ENCODE measurements around the gene LRRC7. TPM values are rescaled to one million over a fixed set of nuclear protein-coding genes. Genes with fewer than 3 reads are reported as not detected.

LRRC7 gene
- total and polyA plus RNA-seq, 5 donors from 2014 or later: 0.07 to 0.15 (median 0.15) TPM; not detected in 2

- Histone ChIP-seq H3K4me1 (ENCODE audit: control insufficient read depth, insufficient read depth, low read length, poor library complexity, severe bottlenecking) (no peaks in the 10 kb centered on the region), H3K27me3 (ENCODE audit: control insufficient read depth, insufficient read depth, low read length) (no peaks in the 10 kb centered on the region), H3K27ac (ENCODE audit: insufficient read depth, low read length, poor library complexity, severe bottlenecking) (no peak overlapping the region), H3K36me3 (ENCODE audit: control insufficient read depth, insufficient read depth, low read length) (no peaks in the 10 kb centered on the region), H3K9me3 (ENCODE audit: control insufficient read depth in 2 of 2, low read length in 2 of 2) (no peaks in the 10 kb centered on the region), H3K4me3 (ENCODE audit: low read depth, low read length) (no peak overlapping the region)
- Mint-ChIP-seq H3K4me3 (no peak overlapping the region), H3K27me3 (no peaks in the 10 kb centered on the region), H3K4me1 (no peaks in the 10 kb centered on the region), H3K9me3 (peaks cover 0 to 8% (median 2%) of the 10 kb centered on the region in 7 donors), H3K27ac (no peak overlapping the region), H3K36me3 (no peaks in the 10 kb centered on the region)
- no peak for DNase-seq
- ATAC-seq (ENCODE audit: low read depth in 2 of 2): no peak
Measured at GRCh38 chr1:69835955-69836354, 268.2 kb downstream of the LRRC7 start.

- Mint-ChIP-seq H3K27ac (no peak overlapping the region), H3K36me3 (no peaks in the 10 kb centered on the region), H3K9me3 (peaks cover 0 to 9% (median 1%) of the 10 kb centered on the region in 7 donors), H3K27me3 (no peaks in the 10 kb centered on the region), H3K4me1 (no peaks in the 10 kb centered on the region), H3K4me3 (no peak overlapping the region)
- Histone ChIP-seq H3K27me3 (ENCODE audit: control insufficient read depth, insufficient read depth, low read length) (no peaks in the 10 kb centered on the region), H3K9me3 (ENCODE audit: control insufficient read depth in 2 of 2, low read length in 2 of 2) (no peaks in the 10 kb centered on the region), H3K4me1 (ENCODE audit: control insufficient read depth, insufficient read depth, low read length, poor library complexity, severe bottlenecking) (no peaks in the 10 kb centered on the region), H3K36me3 (ENCODE audit: control insufficient read depth, insufficient read depth, low read length) (no peaks in the 10 kb centered on the region), H3K27ac (ENCODE audit: insufficient read depth, low read length, poor library complexity, severe bottlenecking) (no peak overlapping the region), H3K4me3 (ENCODE audit: low read depth, low read length) (no peak overlapping the region)
- DNase-seq (no peak), ATAC-seq (ENCODE audit: low read depth in 2 of 2) (no peak)
Measured at GRCh38 chr1:69836971-69837636, 269.4 kb downstream of the LRRC7 start.

- no peaks in the 10 kb centered on the region for H3K27me3 Mint-ChIP-seq
- DNase-seq (no peak), ATAC-seq (ENCODE audit: low read depth in 2 of 2) (no peak)
- no peak overlapping the region for H3K27ac Mint-ChIP-seq
- peaks cover 0 to 11% (median 3%) of the 10 kb centered on the region in 7 donors for H3K9me3 Mint-ChIP-seq
- H3K36me3 Mint-ChIP-seq: no peaks in the 10 kb centered on the region
- Histone ChIP-seq H3K4me3 (ENCODE audit: low read depth, low read length) (no peak overlapping the region), H3K4me1 (ENCODE audit: control insufficient read depth, insufficient read depth, low read length, poor library complexity, severe bottlenecking) (no peaks in the 10 kb centered on the region), H3K36me3 (ENCODE audit: control insufficient read depth, insufficient read depth, low read length) (no peaks in the 10 kb centered on the region), H3K27me3 (ENCODE audit: control insufficient read depth, insufficient read depth, low read length) (no peaks in the 10 kb centered on the region), H3K9me3 (ENCODE audit: control insufficient read depth in 2 of 2, low read length in 2 of 2) (no peaks in the 10 kb centered on the region), H3K27ac (ENCODE audit: insufficient read depth, low read length, poor library complexity, severe bottlenecking) (no peak overlapping the region)
- no peak overlapping the region for H3K4me3 Mint-ChIP-seq
- no peaks in the 10 kb centered on the region for H3K4me1 Mint-ChIP-seq
Measured at GRCh38 chr1:69842326-69842725, 274.6 kb downstream of the LRRC7 start.

GRCh38 chr1:69845655-69846054 lies 277.9 kb downstream of the LRRC7 start:
- H3K9me3 Mint-ChIP-seq: peaks cover 0 to 10% (median 5%) of the 10 kb centered on the region in 7 donors
- no peak overlapping the region for H3K4me3 ChIP-seq (ENCODE audit: low read depth, low read length)
- H3K4me1 Mint-ChIP-seq: no peaks in the 10 kb centered on the region
- no peaks in the 10 kb centered on the region for H3K36me3 Mint-ChIP-seq
- no peak for DNase-seq
- H3K9me3 ChIP-seq (ENCODE audit: control insufficient read depth in 2 of 2, low read length in 2 of 2): no peaks in the 10 kb centered on the region
- H3K27me3 ChIP-seq (ENCODE audit: control insufficient read depth, insufficient read depth, low read length): no peaks in the 10 kb centered on the region
- no peaks in the 10 kb centered on the region for H3K27me3 Mint-ChIP-seq
- H3K27ac ChIP-seq (ENCODE audit: insufficient read depth, low read length, poor library complexity, severe bottlenecking): no peak overlapping the region
- H3K27ac Mint-ChIP-seq: no peak overlapping the region
- H3K4me3 Mint-ChIP-seq: no peak overlapping the region
- no peaks in the 10 kb centered on the region for H3K36me3 ChIP-seq (ENCODE audit: control insufficient read depth, insufficient read depth, low read length)
- H3K4me1 ChIP-seq (ENCODE audit: control insufficient read depth, insufficient read depth, low read length, poor library complexity, severe bottlenecking): no peaks in the 10 kb centered on the region
- no peak for ATAC-seq (ENCODE audit: low read depth in 2 of 2)

GRCh38 chr1:69846267-69846666 lies 278.5 kb downstream of the LRRC7 start:
- H3K4me3 Mint-ChIP-seq: no peak overlapping the region
- DNase-seq: no peak
- H3K36me3 ChIP-seq (ENCODE audit: control insufficient read depth, insufficient read depth, low read length): no peaks in the 10 kb centered on the region

GRCh38 chr1:69847670-69848069 lies 279.9 kb downstream of the LRRC7 start:
- H3K27ac ChIP-seq (ENCODE audit: insufficient read depth, low read length, poor library complexity, severe bottlenecking): no peak overlapping the region
- Mint-ChIP-seq H3K36me3 (no peaks in the 10 kb centered on the region), H3K4me1 (no peaks in the 10 kb centered on the region), H3K4me3 (no peak overlapping the region), H3K27ac (no peak overlapping the region), H3K9me3 (peaks cover 0 to 7% (median 3%) of the 10 kb centered on the region in 7 donors), H3K27me3 (no peaks in the 10 kb centered on the region)
- no peaks in the 10 kb centered on the region for H3K9me3 ChIP-seq (ENCODE audit: control insufficient read depth in 2 of 2, low read length in 2 of 2)
- no peak for DNase-seq
- H3K36me3 ChIP-seq (ENCODE audit: control insufficient read depth, insufficient read depth, low read length): no peaks in the 10 kb centered on the region
- no peaks in the 10 kb centered on the region for H3K27me3 ChIP-seq (ENCODE audit: control insufficient read depth, insufficient read depth, low read length)
- no peak for ATAC-seq (ENCODE audit: low read depth in 2 of 2)
- no peak overlapping the region for H3K4me3 ChIP-seq (ENCODE audit: low read depth, low read length)
- H3K4me1 ChIP-seq (ENCODE audit: control insufficient read depth, insufficient read depth, low read length, poor library complexity, severe bottlenecking): no peaks in the 10 kb centered on the region

More at GRCh38 chr1:69846267-69846666, 278.5 kb downstream of the LRRC7 start:
- Histone ChIP-seq H3K4me3 (ENCODE audit: low read depth, low read length) (no peak overlapping the region), H3K4me1 (ENCODE audit: control insufficient read depth, insufficient read depth, low read length, poor library complexity, severe bottlenecking) (no peaks in the 10 kb centered on the region), H3K9me3 (ENCODE audit: control insufficient read depth in 2 of 2, low read length in 2 of 2) (no peaks in the 10 kb centered on the region), H3K27me3 (ENCODE audit: control insufficient read depth, insufficient read depth, low read length) (no peaks in the 10 kb centered on the region), H3K27ac (ENCODE audit: insufficient read depth, low read length, poor library complexity, severe bottlenecking) (no peak overlapping the region)
- Mint-ChIP-seq H3K36me3 (no peaks in the 10 kb centered on the region), H3K27ac (no peak overlapping the region), H3K4me1 (no peaks in the 10 kb centered on the region), H3K27me3 (no peaks in the 10 kb centered on the region), H3K9me3 (peaks cover 0 to 7% (median 3%) of the 10 kb centered on the region in 7 donors)
- ATAC-seq (ENCODE audit: low read depth in 2 of 2): no peak

GRCh38 chr1:69852151-69852550 lies 284.4 kb downstream of the LRRC7 start:
- Mint-ChIP-seq H3K9me3 (peaks cover 0 to 6% (median 0%) of the 10 kb centered on the region in 7 donors), H3K4me1 (no peaks in the 10 kb centered on the region), H3K27ac (no peak overlapping the region), H3K27me3 (no peaks in the 10 kb centered on the region), H3K36me3 (no peaks in the 10 kb centered on the region), H3K4me3 (no peak overlapping the region)
- H3K27ac ChIP-seq (ENCODE audit: insufficient read depth, low read length, poor library complexity, severe bottlenecking): no peak overlapping the region
- no peaks in the 10 kb centered on the region for H3K9me3 ChIP-seq (ENCODE audit: control insufficient read depth in 2 of 2, low read length in 2 of 2)
- H3K4me1 ChIP-seq (ENCODE audit: control insufficient read depth, insufficient read depth, low read length, poor library complexity, severe bottlenecking): no peaks in the 10 kb centered on the region
- no peak overlapping the region for H3K4me3 ChIP-seq (ENCODE audit: low read depth, low read length)
- no peak for DNase-seq
- no peak for ATAC-seq (ENCODE audit: low read depth in 2 of 2)
- H3K36me3 ChIP-seq (ENCODE audit: control insufficient read depth, insufficient read depth, low read length): no peaks in the 10 kb centered on the region
- H3K27me3 ChIP-seq (ENCODE audit: control insufficient read depth, insufficient read depth, low read length): no peaks in the 10 kb centered on the region

GRCh38 chr1:69852706-69853105 lies 285.0 kb downstream of the LRRC7 start:
- H3K36me3 ChIP-seq (ENCODE audit: control insufficient read depth, insufficient read depth, low read length): no peaks in the 10 kb centered on the region
- Mint-ChIP-seq H3K4me1 (no peaks in the 10 kb centered on the region), H3K4me3 (no peak overlapping the region), H3K27me3 (no peaks in the 10 kb centered on the region), H3K9me3 (peaks cover 0 to 3% (median 0%) of the 10 kb centered on the region in 7 donors), H3K27ac (no peak overlapping the region), H3K36me3 (no peaks in the 10 kb centered on the region)
- no peaks in the 10 kb centered on the region for H3K4me1 ChIP-seq (ENCODE audit: control insufficient read depth, insufficient read depth, low read length, poor library complexity, severe bottlenecking)
- ATAC-seq (ENCODE audit: low read depth in 2 of 2) (no peak), DNase-seq (no peak)
- no peaks in the 10 kb centered on the region for H3K27me3 ChIP-seq (ENCODE audit: control insufficient read depth, insufficient read depth, low read length)
- no peak overlapping the region for H3K27ac ChIP-seq (ENCODE audit: insufficient read depth, low read length, poor library complexity, severe bottlenecking)
- no peaks in the 10 kb centered on the region for H3K9me3 ChIP-seq (ENCODE audit: control insufficient read depth in 2 of 2, low read length in 2 of 2)
- H3K4me3 ChIP-seq (ENCODE audit: low read depth, low read length): no peak overlapping the region

Data from CD4-positive, CD25-positive, alpha-beta regulatory T cell (primary cell).